GM21723 (cell line): ENCODE results near the gene PLA2R1.

ENCODE experiments used
- ATAC-seq: cut with Tn5 transposase; IDR thresholded peaks from one replicate; pipeline ENCODE4 v1.9.1; 2021; ENCODE audit warnings: mild to moderate bottlenecking, moderate library complexity; ENCODE audit not compliant: unreplicated experiment

Gene PLA2R1

DNA sequence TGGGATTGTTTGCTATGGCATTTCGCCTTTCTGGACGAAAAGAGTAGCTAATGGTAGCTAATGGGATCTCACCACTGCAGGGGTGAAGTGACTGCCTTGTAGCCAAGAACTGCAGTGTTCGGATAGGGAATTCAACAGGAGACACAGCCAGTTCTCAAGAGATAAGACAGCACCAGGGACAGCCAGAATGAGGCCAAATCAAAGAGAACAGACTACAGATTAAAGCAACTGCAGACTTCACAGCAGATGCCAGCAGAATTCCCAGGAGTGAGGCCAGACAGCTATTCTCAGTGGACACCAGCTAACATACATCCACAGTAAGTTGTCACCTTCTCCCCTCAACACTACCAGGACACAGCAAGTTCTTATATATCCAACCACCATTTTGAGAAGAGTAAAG, 124.0 kb downstream of the PLA2R1 start:
- ATAC-seq, result no peak

DNA sequence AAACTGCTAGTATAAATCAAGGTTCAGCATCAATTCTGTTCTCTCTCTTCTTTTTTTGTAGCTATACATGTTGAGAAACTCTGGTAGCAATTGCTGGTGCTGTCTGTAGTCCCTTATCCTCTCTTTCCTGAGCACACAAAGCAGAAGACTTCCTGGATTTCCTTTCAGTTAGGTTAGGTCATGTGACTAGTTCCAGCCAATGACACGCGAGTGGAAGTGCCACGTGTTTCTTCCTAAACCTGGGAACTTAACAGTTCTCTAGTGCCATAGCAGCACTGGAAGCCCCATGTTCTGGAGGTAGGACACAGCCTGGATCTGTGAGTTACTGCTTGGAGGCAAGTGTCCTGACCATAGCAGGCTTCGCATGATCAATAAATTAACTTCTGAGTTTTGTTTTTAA, 125.9 kb downstream of the PLA2R1 start:
- no peak for ATAC-seq

DNA sequence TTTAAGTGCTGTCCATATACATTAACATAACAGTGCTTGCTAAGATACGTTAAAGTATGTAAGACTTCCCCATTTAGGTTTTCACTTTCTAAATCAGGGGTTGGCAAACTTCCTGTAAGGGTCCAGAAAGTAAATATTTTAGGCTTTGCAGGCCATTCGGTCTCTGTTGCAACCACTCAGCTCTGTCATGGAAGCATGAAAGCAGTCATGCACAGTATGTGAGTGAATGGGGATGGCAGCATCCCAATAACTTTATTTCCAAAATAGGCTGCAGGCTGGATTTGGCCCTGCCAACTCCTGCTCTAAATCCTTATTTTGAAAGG, 128.7 kb downstream of the PLA2R1 start:
- peak; percentile 93 for ATAC-seq

DNA sequence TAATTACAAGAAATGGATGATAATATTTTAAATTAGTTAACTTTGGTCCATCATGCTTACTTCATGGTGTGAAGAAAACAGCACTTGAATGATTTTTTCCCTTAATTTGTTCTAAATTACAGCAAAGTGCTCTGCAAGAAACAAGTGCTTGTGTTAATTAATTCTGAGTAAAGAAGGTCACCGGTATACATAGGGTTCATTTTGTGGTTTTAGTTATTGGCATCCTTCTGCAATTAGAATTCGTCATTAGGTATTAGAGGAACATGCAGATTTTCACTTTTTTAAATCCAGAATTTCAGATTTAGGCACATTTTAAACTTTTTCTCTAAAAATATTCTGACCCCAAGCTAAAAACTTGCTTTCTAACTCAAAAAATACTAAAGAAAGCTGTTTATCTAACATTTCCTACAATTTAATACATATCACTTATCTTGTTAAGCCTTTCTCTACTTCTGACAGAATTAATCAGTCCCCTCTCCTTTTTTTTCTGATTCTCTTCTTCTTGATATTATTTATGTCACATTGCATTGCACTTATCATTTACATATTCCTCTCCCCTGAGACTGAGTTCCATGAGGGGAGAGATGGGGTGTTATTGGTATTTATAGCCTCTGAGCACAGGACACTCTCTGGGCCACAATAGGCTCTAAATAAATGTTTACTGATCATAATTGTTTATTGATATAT, 129.2 kb downstream of the PLA2R1 start:
- no peak for ATAC-seq

DNA sequence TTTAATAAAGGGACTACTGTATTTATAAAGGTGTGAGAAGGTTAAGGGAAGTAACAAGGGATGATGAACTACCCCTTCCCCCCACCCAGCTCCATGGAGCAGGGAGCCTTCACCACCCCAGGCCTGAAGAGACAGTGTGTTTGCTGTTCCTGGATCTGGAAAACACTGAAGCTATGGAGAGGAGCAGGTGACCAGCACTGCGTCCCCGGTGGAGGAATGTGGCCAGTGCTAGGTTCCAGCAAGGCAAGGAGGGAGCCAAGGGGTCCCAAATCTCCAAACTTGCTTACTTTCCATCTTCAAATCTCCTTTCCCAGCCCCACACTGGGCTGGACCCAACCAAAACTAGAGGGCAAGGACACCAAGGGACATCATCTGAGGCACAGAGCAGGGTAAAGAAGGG, 135.7 kb downstream of the PLA2R1 start:
- no peak for ATAC-seq

DNA sequence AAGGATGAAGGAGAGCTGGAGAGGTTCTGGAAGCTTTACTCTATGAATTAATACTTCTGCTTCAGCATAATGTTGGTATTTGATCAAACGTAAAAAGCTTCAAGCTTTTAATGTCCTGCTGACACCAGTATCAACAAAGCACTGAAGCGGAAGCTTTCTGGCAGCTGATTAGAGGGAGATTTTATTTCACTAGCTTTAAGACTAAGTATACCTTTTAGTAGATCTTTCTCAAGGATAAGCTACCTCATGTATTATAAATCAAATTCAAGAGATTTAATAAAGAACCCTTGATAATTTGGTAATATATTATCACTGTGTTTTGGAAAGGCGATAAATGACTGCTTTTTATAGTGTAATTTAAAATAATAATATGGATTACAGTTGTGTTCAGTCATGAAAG, 136.4 kb downstream of the PLA2R1 start:
- no peak for ATAC-seq

DNA sequence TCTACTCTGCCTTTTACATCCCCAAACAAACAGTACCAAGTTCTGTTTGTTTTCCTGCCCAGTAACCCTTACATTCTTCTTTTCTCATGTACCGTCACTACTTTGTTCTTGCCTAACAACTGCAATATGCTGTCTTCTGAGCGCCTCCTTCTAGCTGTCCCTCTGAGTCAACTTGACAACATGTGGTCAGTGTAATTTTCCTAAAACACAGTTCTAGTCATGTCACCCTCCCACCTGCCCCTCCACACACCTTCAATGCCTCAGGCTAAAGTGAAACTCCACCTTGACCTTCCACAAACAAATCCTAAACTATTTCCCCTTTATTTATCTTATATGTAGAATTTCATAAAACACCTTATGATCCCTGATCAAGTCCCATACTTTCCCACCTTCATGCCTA, 139.9 kb downstream of the PLA2R1 start:
- ATAC-seq, result peak; percentile 76

DNA sequence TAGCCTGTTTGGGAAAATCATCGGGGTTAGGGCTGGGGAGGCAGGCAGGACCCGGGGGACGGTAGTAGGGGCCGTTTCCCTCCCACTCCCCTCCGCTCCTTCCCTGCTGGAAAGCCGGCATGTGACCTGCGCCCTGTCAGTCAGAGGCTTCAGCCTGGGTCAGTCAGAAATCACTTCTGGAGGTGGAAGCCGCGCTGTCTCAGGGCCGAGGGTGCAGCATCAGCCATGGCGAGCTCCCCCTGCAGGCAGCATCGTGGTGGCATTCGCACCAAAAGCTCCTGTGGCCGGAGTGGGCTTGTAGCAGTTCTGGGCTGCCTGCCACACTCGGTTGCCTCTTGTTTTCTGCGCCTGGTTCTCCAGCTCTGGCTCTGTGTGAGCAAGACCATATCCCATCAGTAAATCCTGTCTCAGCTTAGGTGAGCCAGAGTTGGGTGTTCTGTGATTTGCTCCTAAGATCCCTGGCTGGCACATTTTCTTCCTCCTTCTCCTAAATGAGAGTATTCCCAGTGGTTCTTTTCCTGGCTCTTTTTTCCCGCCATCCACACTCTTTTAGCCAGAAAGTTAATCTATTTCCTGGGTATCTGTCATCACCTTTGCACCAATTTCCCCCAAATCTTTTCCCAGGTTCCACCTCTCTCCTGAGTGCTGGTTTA, 140.5 kb downstream of the PLA2R1 start:
- ATAC-seq, result peak; percentile 93

DNA sequence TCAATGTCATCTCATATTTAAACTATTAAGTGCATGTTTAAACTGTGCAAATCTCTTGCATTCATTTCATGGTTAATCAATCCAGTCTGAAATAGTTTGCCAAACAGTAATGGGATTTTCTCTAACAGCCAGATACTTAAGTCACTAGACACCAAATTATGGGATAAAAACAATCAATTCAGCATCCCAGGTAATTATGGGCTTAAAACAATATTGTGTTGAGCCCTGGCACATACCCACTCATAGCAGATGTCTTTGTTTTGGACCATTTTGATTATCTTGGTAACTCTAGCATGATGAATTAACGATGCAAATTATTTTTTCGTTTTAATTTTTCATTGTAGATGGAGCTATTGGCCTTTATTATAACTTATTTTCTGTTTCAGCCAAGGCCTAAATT, 145.9 kb downstream of the PLA2R1 start:
- no peak for ATAC-seq

DNA sequence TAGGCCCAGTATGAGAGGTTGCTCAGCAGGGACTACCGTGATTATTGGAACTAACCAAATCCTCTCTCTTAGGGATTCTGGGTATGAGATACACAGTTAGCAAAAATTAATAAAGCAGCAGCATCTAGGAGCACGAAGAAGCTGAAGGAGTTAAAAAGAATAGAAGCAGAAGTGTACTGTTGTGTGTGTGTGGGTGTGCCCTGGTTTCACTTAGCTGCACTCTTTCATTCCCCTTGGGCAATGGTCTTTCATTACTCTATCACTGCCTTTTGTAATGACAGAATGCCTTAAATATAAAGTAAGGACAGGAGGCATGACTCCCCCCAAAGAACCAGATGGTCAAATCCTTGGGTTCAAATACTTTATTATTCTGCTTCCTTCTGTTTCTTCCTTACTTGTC, 148.5 kb downstream of the PLA2R1 start:
- no peak for ATAC-seq

DNA sequence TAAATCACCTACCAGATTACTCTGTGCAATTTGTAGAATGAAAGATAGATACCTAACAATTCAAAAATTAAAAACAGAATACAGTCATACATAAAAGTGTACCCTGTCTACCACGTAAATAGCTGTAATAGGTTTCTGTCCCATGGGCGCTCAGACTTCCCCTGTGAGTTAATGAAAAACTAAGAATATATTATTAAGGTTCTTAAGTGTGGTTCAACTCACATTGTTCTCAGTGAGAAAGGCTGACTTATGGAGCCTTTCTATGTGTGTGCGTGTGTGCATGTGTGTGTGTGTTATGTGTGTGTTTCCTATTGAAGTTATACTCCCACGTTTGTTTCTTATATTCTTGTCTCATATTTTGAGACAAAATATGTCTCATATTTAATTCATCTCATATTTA, 149.8 kb downstream of the PLA2R1 start:
- no peak for ATAC-seq

DNA sequence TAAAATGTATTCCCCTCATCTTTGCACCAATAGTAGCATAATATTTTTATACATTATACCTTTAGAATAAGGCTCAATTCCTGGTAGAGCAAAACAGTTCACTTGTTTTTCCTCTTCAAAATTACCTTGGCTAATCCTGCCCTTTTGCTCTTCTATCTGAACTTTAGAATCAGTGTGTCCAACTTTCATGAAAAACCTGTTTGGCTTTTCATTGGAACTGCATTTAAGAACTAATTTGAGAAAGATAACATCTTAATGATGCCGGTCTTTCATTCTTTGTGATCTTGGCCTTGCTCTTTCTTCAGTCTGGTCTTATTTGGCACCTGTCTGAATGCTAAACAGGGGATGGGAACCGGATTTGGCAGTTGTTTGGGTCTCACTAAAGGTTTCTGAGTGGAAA, 151.5 kb downstream of the PLA2R1 start:
- no peak for ATAC-seq

DNA sequence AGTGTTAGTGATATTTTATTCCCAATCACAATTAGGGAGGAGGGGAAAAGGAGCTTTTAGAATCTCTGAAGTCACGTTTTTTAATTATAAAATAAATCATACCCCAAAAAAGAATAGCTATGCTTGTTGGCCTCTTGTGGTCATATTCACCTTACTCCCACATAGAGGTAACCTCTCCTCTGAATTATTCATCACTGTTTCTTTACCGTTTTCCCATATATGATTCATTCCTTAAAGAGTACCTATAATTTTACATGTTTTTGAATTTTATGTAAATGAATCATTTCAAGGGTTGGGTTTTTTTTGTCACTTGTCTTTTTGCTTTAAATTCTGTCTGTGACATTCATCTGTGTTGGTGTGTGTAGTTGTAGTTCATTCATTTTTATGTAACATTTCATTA, 153.8 kb downstream of the PLA2R1 start:
- ATAC-seq, result no peak

DNA sequence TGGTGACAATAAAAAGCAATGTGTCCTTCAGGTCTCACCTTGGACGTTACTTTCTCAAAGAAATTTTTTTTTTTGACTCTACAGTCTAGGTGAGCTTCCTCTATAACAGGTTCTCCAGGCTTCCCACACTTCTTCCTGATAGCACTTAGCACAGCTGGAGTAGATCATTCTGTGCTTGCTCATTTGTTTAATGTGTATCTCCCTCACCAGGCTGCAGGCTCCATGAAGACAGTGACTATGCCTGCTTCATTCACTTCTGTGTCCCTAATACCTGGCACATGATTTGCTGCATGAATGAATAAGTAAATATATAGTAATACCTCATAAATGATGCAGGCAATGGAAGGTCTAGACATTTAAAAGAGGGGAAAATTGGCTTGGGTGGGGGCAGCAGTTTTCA, 154.5 kb downstream of the PLA2R1 start:
- ATAC-seq, result no peak

DNA sequence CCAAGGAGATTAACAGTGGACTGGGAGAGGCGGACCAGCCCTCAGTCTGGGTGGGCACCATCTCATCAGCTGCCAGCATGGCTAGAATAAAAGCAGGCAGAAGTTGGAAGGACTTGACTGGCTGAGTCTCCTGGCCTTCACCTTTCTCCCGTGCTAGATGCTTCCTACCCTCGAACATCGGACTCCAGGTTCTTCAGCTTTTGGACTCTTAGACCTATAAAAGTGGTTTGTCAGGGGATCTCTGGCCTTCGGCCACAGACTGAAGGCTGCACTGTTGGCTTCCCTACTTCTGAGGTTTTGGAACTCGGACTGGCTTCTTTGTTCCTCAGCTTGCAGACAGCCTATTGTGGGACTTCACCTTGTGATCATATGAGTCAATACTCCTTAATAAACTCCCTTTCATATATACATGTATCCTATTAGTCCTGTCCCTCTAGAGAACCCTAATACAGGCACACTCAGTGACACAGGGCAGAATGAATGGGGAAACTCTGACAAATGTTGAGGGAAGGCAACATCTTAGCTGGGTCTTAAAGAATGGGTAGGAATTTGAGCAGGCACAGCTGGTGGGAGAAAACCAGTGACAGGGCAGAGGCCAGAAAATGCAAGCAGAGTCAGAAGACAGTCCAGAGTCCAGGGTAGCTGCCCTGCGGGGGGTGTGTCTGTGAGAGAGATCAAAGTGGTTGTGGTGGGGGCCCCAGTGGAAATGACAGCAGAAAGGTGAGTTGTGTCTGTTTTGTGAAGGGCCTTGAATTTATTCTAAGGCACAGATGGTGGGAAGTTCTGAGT, 156.3 kb downstream of the PLA2R1 start:
- no peak for ATAC-seq

DNA sequence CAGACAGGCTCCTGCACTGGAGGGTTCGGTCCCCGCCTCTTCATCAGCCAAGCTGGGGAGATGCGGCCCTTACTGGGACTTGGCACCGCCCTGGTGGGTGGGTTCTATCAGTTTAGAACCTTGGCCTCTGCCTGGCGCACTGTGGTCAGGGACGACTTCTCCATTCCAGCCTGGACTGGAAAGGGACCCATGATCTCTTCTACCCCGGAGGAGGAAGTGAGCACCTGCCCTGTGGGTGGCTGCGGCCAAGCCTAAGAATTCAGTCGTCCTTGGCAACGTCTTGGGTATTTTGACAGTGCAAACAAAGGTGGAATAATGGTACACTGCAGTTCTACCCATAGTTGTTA, 157.5 kb downstream of the PLA2R1 start:
- peak; percentile 55 for ATAC-seq

DNA sequence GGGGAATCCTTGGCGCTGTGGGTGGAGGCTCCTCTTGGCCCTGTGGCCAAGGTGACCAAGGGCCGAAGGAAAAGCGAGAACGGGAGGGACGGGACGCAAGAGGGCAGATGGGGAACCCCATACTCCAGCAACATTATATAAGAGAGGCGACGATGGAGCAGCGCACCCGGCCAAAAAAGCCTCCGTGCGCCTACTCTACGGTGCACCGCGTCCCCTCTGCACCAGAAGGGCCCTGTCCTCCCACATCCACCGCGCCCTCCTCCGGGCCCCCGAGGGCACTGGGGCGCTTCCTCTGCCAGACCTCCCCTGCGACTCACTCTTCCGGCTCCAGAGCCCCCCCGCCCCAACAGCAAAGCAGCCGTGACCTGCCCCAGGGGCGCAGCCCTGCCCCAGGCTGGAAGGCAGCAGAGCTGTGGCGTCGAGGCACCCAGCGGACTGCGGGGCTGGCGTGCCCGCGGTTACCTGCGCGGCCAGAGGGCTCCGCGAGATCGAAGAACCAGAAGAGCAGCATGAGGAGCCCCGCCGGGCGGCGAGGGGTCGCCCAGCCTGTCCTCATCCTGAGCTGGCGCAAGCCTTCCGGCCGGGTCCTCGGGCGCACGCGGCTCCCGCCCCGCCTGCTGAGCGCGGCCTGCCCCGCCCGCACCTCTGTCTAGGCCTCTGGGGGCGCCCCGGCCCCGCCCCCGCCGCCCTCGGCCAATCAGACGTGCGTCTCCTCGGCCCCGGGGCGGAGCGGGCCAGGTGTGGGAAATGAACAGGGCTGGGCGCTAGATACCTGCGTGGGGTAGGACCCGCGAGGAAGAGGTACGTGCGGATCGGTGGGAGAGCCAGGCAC, 158.1 kb downstream of the PLA2R1 start, which contains the start of gene LY75:
Gene LY75, minus strand, starts transcription at position 630 of the 832 bp plus-strand sequence.
- peak; percentile 85 for ATAC-seq

DNA sequence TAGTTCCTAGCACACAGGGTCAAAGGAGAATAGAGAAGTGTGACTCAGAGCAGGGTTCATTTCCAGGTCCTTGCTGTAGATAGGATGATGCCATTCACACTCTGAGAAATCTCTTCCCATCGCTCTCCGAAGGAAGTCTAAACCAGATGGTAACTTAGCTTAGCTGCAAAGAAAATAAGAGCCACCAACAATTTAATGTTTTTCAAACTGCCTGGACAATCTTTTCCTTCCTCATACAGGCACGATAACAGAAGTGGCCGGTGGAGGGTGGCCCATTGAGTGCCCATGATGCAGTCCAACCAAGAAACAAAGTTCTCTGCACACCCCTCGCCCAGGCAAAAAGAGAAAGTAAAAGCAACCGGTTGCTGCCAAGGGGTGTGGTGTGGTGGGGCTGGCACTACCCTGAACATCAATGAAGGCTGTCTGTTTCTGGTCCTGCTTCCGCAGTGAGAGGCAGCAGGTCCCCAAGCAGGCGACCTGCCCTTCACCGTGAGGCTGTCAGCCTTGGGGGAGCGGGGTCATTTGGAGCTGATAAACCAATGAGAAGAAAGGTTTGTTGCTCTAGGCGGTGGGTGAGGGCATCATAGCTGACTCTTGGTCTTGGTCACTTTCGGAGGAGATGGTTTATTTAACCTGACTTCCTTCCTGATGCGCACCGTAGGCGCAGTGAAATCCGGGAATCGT, 158.8 kb downstream of the PLA2R1 start:
- peak; percentile 26 for ATAC-seq

DNA sequence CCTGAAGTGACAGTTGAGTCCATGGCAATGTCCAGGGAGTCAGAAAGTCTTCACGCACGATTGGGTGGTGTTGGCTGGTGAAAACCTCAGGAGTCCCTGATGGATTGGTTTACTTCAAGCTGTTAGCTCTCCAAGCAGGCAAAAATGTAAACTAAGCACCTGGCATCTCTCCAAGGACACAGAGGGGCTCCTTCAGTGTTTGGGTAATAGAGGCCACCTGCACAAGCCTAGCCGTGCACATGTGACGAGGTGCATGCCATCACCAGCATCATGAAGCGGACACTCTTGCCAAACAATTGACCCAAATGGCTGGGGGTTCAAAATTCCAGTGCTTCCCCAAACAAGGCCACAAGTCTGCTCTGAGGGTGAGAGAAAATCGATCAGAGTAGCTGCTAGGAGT, 159.7 kb downstream of the PLA2R1 start:
- ATAC-seq, result no peak

DNA sequence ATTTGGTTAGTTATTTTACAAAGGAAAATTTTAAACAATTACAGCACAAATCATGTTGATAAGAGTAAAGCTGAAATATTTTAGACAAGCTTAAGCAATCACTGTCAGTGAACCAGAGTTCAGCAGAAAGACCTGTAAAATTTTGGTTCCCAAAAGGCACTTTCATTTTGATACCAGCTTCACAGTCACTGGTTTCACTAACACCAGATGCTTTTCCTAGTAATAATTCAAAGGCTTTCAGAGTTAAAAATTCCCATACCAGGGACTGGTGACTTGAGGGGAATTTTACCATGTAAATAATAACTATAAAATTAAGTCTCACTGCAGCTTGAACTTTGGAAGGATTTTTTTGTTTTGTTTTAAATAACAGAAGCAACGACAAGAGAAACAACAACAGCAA, 162.1 kb downstream of the PLA2R1 start:
- ATAC-seq, result no peak

DNA sequence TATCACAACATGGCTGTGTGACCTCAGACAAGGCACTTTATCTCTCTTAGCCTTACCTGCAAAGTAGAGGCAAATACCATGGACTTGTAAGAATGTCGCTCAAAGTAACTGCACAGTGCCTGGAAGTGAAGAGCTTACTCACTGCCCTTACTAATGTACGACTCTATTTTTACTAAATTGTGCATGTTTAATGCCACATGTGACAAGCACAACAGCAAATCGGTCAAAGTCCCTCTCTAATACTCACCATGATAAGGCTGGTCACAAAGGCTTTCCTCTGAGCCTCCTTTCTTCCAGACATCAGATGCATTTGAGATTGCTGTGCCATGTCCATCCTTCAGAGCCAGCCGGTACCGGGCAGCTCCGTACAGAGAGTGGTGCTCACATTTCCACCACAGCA, 164.0 kb downstream of the PLA2R1 start:
- ATAC-seq, result no peak
